ENCODE data around the gene LCMT1.

The LCMT1 gene

GRCh38 chr16:25080420-25081131 lies 31.0 kb upstream of the LCMT1 start:
- H3K4me3 ChIP-seq (ENCODE audit: low read depth, low read length): no peak overlapping the region
- TF ChIP-seq CTCF (IDR thresholded peaks at IDR 0.05; ENCODE audit: insufficient read depth, low read length, missing control alignments): no peak
- POLR2A ChIA-PET: no interaction called here
- no peak for DNase-seq (ENCODE audit: low read depth, low spot score)
- CTCF ChIA-PET: interaction anchor here (0.6 kb wide), 1 partner anchor 154 kb away, joined by 3 read pairs; no protein-coding TSS in a partner anchor

- CTCF ChIA-PET: no interaction called here
- no peak for TF ChIP-seq CTCF (IDR thresholded peaks at IDR 0.05; ENCODE audit: insufficient read depth, low read length, missing control alignments)
- no peak for DNase-seq (ENCODE audit: low read depth, low spot score)
- no peak overlapping the region for H3K4me3 ChIP-seq (ENCODE audit: low read depth, low read length)
- POLR2A ChIA-PET: no interaction called here
These were observed 29.8 kb upstream of the LCMT1 start for GRCh38 chr16:25081702-25082101.

- ChIA-PET CTCF (no interaction called here), POLR2A (no interaction called here)
- DNase-seq (ENCODE audit: low read depth, low spot score): no peak
These were observed 28.5 kb upstream of the LCMT1 start for GRCh38 chr16:25083065-25083464.

GRCh38 chr16:25083701-25084100 lies 27.8 kb upstream of the LCMT1 start:
- TF ChIP-seq CTCF (IDR thresholded peaks at IDR 0.05; ENCODE audit: insufficient read depth, low read length, missing control alignments): no peak
- POLR2A ChIA-PET: no interaction called here
- DNase-seq (ENCODE audit: low read depth, low spot score): no peak
- no peak overlapping the region for H3K4me3 ChIP-seq (ENCODE audit: low read depth, low read length)
- CTCF ChIA-PET: no interaction called here

More at GRCh38 chr16:25083065-25083464, 28.5 kb upstream of the LCMT1 start:
- TF ChIP-seq CTCF (IDR thresholded peaks at IDR 0.05; ENCODE audit: insufficient read depth, low read length, missing control alignments): no peak
- H3K4me3 ChIP-seq (ENCODE audit: low read depth, low read length): no peak overlapping the region

GRCh38 chr16:25084797-25085196 lies 26.7 kb upstream of the LCMT1 start:
- CTCF ChIA-PET: no interaction called here
- DNase-seq (ENCODE audit: low read depth, low spot score): no peak
- TF ChIP-seq CTCF (IDR thresholded peaks at IDR 0.05; ENCODE audit: insufficient read depth, low read length, missing control alignments): no peak
- POLR2A ChIA-PET: no interaction called here
- H3K4me3 ChIP-seq (ENCODE audit: low read depth, low read length): no peak overlapping the region

- no peak overlapping the region for H3K4me3 ChIP-seq (ENCODE audit: low read depth, low read length)
- TF ChIP-seq CTCF (IDR thresholded peaks at IDR 0.05; ENCODE audit: insufficient read depth, low read length, missing control alignments): no peak
- DNase-seq (ENCODE audit: low read depth, low spot score): no peak
- ChIA-PET CTCF (no interaction called here), POLR2A (no interaction called here)
These were observed 23.8 kb upstream of the LCMT1 start for GRCh38 chr16:25087761-25088160.

All from AG04449 (cell line).